K562 (cell line): Measurements from ENCODE around the gene CEND1. TPM values are rescaled to one million over a fixed set of nuclear protein-coding genes. Genes with fewer than 3 reads are reported as not detected.

Source experiments
- BCLAF1 ChIP-seq, 2 experiments: fragments of 450-650 bp in 1 of 2; IDR thresholded peaks; 2 replicates each; pipeline ENCODE4 v1.6.1; 2011 to 2017; ENCODE audit warnings: low read depth in 2 of 2, antibody characterized with exemption in 1 of 2, borderline replicate concordance in 1 of 2, low read length in 1 of 2, mild to moderate bottlenecking in 1 of 2, mixed read lengths in 1 of 2; ENCODE audit not compliant: control insufficient read depth in 1 of 2
- CREB3L1 ChIP-seq: fragments of 450-650 bp; IDR thresholded peaks from 2 replicates; pipeline ENCODE4 v1.6.1; 2014; ENCODE audit warnings: low read depth, mild to moderate bottlenecking, moderate library complexity, borderline replicate concordance
- CXXC5 ChIP-seq: fragments of 250-450 bp; sonication (Bioruptor Pico); IDR thresholded peaks from 2 replicates; pipeline ENCODE4 v1.8.0; 2022; ENCODE audit warnings: inconsistent platforms, mild to moderate bottlenecking, moderate library complexity
- E4F1 ChIP-seq: fragments of 250-450 bp; sonication (Bioruptor Pico); IDR thresholded peaks from 2 replicates; pipeline ENCODE4 v1.5.0; 2021; ENCODE audit warnings: mild to moderate bottlenecking, borderline replicate concordance
- HDAC6 ChIP-seq: IDR thresholded peaks from 2 replicates; pipeline ENCODE4 v1.6.1; 2012; ENCODE audit warnings: low read depth, mild to moderate bottlenecking, control low read depth, inconsistent platforms, low read length, moderate library complexity
- MEF2A ChIP-seq: IDR thresholded peaks from 2 replicates; pipeline ENCODE4 v1.6.1; 2011; ENCODE audit warnings: low read depth, mild to moderate bottlenecking, low read length, moderate library complexity; ENCODE audit not compliant: control insufficient read depth
- MYNN ChIP-seq, 2 experiments: sonication (generic); formaldehyde crosslinking in 1 of 2; IDR thresholded peaks; 2 replicates each; pipeline versions ENCODE4 v1.5.0 to v1.6.1; 2016 to 2020; ENCODE audit warnings: antibody characterized with exemption in 1 of 2, missing genetic modification reagents in 1 of 2
- NFE2L1 ChIP-seq: fragments of 450-650 bp; IDR thresholded peaks from 2 replicates; pipeline ENCODE4 v1.6.1; 2016; ENCODE audit warnings: missing genetic modification characterization, low read depth, mild to moderate bottlenecking, missing compliant biosample characterization, moderate library complexity, borderline replicate concordance
- SRSF1 ChIP-seq: fragments of 200-400 bp; formaldehyde crosslinking; IDR thresholded peaks from 2 replicates; pipeline ENCODE4 v1.6.1; 2017; ENCODE audit warnings: mild to moderate bottlenecking, low read depth, low read length, moderate library complexity
- SRSF9 ChIP-seq: fragments of 200-400 bp; formaldehyde crosslinking; IDR thresholded peaks from 2 replicates; pipeline ENCODE4 v1.6.1; 2017; ENCODE audit warnings: low read depth, low read length, borderline replicate concordance
- ZBTB1 ChIP-seq: sonication (generic); formaldehyde crosslinking; IDR thresholded peaks from 2 replicates; pipeline ENCODE4 v1.8.1; 2023; ENCODE audit warnings: missing genetic modification reagents, low read depth, mild to moderate bottlenecking, borderline replicate concordance
- ZNF134 ChIP-seq: fragments of 250-450 bp; sonication (Bioruptor Pico); conservative IDR thresholded peaks from 2 replicates; pipeline ENCODE4 v1.4.0; 2020
- ZNF280A ChIP-seq: fragments of 450-650 bp; IDR thresholded peaks from 2 replicates; pipeline ENCODE4 v1.6.1; 2018; ENCODE audit warnings: mild to moderate bottlenecking, low read depth; ENCODE audit not compliant: partially characterized antibody
- ZNF398 ChIP-seq: fragments of 250-450 bp; sonication (Bioruptor Pico); IDR thresholded peaks from 2 replicates; pipeline ENCODE4 v1.8.0; 2021; ENCODE audit warnings: moderate library complexity, mild to moderate bottlenecking, inconsistent platforms
- polyA plus RNA-seq, 8 experiments: library from polyadenylated mRNA; depleted of rRNA in 4 of 8; stranded (reverse) in 5 of 8; unstranded in 3 of 8; fragments of >200 nt; fragmentation: Nextera tagmentation in 2 of 8; fragmentation: Illumina TruSeq in 1 of 8; extraction: Ambion mirVana in 2 of 8; extraction: Trizol in 1 of 8; gene quantifications; 2 replicates each; pipeline versions ENCODE4 v1.2.1 to v1.2.3, GENCODE V29; 2011 to 2014; ENCODE audit warnings: inconsistent platforms in 1 of 8, missing spikeins in 1 of 8
- total RNA-seq, 7 experiments: library from RNA; depleted of rRNA in 6 of 7; stranded (reverse); fragments of >200 nt in 6 of 7; fragmentation: Illumina TruSeq in 2 of 7; extraction: Trizol in 2 of 7; gene quantifications; 2 replicates each; pipeline versions ENCODE4 v1.2.1 to v1.2.3, GENCODE V29; 2011 to 2021; ENCODE audit warnings: low replicate concordance in 1 of 7

The CEND1 gene
- total and polyA plus RNA-seq, 9 of the 15 experiments (the other 6 are each of a cell fraction or from before 2014, with no cell fraction given), result 0.13 to 0.18 (median 0.16) TPM; not detected in 6

GRCh38 chr11:819129-819931, 29.4 kb upstream of the CEND1 start (continued):
- TF ChIP-seq ZNF280A, result no peak
- no peak for TF ChIP-seq MEF2A
- TF ChIP-seq HDAC6, result no peak
- no peak for TF ChIP-seq NFE2L1 (tag)
- no peak for TF ChIP-seq E4F1
- TF ChIP-seq SRSF1, result no peak
- no peak for TF ChIP-seq ZNF134 (CRISPR knock-in tag)
- peak; percentile 89 for TF ChIP-seq CXXC5 (CRISPR knock-in tag)
- no peak for TF ChIP-seq MYNN (IDR thresholded peaks at IDR 0.05)
- TF ChIP-seq MYNN (CRISPR knock-in tag; IDR thresholded peaks at IDR 0.05), result no peak
- TF ChIP-seq CREB3L1, result peak; percentile 62; the same call in 1 of the 2 replicates
- TF ChIP-seq ZNF398 (CRISPR knock-in tag), result no peak
- no peak for TF ChIP-seq SRSF9
- no peak for TF ChIP-seq BCLAF1 (IDR thresholded peaks at IDR 0.05; ENCODE audit: borderline replicate concordance in 1 of 2, control insufficient read depth in 1 of 2, low read depth in 2 of 2, low read length in 1 of 2)
- TF ChIP-seq ZBTB1, result no peak
